ENCODE results near the gene SLC39A10.

The SLC39A10 gene

DNA sequence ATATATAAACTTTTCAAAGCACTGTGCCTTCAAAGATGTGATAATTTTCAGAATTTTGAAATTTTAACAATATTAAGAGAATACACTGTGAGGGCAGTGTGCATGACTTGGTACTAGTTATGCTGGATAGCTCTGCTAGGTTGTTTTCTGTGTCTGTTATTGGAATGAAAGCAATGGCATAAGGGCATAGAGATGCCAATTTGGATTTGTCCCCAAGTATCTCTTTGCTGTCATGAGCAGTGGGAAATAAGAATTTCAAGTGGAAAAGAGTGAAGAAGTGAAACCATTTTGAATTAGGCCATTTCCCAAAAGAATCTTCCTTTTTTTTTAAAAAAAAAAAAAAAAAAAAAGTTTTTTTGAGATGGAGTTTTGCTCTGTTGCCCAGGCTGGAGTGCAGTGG, 76.8 kb downstream of the SLC39A10 start:
- no peak for DNase-seq

DNA sequence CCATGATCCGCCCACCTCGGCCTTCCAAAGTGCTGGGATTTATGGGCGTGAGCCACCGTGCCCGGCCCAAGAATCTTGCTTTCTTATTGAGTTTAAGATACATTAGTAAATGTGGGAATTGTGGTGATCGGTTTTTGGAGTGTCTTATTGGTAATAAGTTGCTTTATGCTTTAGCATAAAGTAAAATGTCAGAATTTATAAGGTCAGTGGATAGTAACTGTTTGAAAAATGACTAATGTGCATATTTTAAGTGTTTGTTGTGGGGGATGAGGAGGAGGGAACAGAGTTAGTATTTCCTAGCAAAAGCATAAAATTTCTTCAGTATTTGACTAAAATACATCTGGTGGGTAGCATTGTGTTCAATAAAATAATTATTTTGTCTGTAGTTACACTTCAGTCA, 77.4 kb downstream of the SLC39A10 start:
- DNase-seq: no peak

DNA sequence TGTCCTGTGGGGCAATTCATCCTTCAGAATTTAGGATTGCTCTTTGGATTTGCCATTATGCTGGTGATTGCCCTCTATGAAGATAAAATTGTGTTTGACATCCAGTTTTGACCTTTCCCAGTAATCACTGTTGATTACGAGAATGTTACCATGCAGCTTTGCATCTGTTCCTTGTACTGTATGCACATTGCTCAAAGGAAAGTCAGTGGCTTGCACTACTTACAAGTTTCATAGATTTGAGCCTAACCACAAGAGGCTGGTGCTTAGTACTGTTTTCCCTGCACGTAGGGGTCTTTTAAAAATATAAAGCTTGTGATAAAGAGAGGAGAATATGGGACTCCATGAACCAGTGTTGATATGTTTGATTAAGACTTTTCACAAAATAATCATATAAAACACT, 77.9 kb downstream of the SLC39A10 start:
- no peak for DNase-seq

DNA sequence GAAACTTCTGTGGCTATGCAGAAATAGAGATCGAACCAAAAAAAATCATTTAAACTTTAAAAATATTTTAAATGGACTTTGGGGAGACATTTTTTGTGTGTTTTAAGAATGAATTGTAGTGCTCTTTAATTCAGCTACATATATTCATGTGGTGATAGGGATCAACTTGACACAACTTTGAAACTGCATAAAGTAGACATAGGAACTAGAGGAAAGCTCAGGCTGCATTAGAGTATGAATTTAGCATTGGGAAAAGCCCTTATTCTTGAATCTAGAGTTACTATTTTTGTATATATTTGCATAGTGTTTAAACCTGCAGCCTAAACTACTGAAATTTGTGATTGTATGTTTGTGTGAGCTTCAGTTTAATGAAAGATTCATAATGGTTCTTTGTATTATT, 78.3 kb downstream of the SLC39A10 start:
- no peak for DNase-seq

DNA sequence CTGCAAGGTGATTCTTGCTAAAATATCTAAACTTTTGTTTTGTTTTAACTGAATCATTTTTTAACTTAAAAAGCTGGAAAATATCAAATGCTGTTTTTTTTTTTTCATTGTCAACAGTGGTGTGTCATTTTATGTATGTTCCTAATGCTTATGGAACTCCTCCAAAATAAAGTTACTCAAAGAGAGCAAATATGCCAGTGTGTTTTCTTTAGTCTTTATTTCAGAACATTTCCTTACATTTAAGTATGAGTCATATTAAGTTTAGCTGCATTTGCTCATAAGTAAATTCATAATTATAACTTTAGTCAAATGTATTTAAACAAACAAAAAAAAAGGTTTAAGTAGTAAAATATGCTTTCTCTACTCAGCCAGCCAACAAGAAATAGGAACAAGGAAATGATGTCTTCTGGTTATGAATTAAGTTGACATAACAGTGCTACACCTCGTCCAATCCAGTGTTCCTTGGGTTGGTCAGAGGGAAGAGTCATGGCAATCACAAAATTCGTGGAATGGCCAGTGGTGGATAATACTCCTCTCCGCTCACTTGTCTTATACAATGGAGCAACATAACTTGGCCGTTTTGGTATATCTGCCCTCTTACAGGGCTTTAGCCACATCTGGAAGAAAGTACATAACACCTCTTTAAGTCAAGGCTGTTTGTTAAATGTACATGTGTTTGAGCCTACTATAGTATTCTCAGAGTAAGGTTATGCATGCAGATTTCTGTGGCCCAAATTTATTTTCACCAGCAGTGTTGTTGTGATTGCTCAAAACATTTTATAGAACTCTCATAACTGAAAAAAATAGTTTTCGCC, 80.7 kb downstream of the SLC39A10 start:
- no peak for DNase-seq

DNA sequence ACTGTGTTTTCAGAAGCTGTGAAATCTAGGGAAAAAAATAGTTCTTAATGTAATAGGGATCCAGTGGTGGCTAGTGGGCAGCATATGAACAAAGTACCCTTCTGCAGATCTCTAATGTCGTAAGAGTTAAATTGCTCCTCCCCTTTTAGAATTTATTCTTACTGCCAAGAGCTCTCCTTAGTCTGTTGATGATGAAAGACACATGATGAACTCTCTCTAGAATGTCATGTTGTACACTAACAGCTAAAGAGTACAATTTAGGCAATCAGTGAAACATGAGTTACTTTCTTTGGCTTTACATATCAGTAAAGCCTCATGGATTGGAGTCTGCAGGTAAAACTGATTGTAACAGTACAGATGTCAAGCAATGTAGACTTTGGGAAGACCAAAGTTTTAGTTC, 84.2 kb downstream of the SLC39A10 start:
- DNase-seq: no peak

DNA sequence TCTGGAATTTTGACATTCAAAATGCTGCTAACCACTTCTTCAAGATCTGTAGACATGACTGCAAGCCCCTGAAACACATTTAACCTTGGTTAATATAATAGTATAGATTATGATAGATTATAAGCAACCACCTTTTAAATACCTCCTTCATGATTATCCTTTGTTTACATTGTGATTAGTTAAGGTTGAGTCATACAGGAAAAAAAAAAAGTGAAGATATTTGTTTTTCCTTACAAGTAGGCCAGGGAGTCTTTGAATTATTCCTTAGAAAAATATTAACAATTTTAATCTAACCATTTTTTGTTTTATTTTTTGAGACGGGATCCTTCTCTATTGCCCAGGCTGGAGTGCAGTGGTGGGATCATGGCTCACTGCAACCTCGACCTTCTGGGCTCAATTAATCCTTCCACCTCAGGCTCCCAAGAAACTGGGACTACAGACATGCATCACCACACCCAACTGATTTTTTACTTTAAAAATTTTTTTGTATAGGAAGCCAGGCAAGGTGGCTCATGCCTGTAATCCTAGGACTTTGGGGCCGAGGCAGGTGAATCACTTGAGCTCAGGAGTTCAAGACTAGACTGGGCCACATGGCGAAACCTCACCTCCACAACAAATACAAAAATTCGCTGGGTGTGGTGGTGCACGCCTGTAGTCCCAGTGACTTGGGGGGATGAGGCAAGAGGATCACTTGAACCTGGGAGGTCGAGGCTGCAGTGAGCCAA, 99.4 kb downstream of the SLC39A10 start:
- no peak for DNase-seq

DNA sequence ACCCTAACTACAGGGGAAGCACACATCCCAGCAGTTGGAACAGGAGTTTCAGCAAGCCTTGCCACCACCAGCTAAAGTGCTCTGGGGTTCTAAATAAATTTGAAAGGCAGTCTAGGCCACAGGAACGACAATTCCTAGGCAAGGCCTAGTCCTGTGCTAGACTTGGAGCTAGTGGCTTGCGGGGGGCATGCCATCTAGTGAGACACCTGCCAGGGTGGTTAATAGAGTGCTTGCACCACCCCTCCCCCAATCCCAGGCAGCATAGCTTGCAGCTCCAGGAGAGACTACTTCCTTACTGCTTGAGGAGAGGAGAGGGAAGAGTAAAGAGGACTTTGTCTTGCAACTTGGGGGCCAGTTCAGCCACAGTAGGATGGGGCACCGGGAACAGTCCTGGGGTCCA, 101.8 kb downstream of the SLC39A10 start:
- no peak for DNase-seq

DNA sequence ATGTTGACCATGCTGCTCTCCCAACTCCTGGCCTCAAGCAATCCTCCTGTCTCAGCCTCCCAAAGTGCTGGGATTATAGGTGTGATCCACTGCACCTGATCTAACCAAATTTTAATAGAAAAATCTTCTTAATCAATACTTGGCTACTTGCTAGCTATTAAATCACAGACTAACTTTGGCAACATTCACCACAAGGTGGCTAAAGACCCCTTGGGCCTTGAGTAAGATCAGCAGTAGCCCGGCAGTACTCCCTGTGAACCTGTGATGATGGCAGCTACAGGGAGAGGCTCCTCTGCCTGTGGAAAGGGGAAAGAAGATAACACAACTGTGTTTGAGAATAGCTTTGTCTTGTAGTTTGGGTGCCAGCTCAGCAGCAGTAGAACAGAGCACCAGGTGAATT, 102.9 kb downstream of the SLC39A10 start:
- DNase-seq: no peak

DNA sequence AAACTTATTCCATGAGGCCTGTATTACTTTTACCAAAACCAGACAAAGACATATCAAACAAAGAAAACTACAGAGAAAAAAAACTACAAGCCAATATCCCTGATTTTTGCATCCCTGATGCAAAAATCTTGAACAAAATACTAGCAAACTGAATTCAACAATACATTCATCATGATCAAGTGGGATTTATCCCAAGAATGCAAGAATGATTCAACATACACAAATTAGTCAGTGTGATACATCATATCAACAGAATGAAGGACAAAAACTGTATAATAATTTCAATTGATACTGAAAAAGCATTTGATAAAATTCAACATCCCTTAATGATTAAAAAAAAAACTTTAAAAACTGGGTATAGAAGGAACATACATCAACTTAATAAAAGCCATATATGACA, 106.8 kb downstream of the SLC39A10 start:
- DNase-seq: no peak

DNA sequence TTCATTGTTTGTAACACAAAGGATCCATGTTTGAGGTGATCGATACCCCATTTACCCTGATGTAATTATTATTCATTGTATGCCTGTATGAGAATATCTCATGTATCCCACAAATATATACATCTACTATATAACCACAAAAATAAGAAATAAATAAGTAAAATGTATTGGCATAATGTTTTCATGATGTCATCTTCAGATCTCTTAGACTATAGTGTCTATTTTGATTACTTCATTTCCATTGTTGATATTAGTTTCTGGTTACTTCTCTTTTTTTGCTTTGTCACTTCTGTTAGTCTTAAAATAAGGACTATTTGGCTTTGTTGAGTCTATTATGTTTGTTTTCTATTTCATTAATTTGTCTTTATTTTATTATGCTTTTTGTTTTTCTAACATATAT, 109.7 kb downstream of the SLC39A10 start:
- no peak for DNase-seq

DNA sequence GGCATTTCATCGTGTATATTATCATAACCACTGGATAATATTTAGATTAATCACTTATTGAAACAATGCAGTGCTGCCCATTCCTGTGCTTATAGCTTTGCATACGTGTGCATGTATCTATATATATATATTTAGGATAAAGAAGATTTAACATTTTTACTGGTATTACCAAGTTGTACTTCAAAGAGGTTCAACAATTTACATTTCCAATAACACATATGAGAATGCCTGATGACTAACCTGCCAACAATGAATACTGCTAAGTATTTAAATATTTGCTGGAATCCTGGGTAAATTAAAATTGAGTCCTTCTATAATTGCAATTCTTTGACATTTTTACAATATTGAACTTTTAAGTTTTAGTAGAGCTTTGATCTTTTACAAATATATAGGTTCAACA, 111.4 kb downstream of the SLC39A10 start:
- no peak for DNase-seq

DNA sequence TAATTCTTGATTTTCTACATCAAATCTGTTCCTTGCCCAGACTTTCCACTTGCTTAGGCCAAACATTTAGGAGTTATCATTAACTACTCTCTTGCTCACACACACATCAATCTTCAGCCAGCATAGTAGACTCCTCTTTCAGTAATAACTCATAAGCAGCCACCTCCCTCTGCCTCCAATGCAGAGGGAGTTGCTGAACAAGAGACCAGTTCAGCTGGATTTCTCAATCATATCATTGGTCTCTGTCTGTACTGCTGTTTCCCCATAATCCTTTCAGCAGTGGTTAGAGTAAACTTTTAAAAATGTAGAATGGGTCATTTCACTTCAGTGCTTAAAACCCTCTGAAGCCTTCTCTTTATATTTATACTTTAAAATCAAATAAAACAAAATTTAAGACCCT, 112.9 kb downstream of the SLC39A10 start:
- DNase-seq: no peak

DNA sequence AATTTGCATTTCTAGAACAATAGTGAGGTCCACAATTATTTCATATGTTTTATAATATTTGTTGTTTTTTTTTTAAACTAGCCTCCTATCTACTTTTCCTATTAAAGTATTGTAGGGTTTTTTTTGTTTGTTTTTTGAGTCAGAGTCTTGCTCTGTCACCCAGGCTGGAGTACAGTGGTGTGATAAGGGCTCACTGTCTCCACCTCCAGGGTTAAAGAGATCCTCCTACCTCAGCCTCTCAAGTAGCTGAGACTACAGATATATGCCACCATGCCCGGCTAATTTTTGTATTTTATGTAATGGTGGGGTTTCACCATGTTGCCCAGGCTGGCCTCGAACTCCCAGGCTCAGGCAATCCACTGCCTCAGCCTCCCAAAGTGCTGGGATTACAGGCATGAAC, 122.5 kb downstream of the SLC39A10 start:
- no peak for DNase-seq

DNA sequence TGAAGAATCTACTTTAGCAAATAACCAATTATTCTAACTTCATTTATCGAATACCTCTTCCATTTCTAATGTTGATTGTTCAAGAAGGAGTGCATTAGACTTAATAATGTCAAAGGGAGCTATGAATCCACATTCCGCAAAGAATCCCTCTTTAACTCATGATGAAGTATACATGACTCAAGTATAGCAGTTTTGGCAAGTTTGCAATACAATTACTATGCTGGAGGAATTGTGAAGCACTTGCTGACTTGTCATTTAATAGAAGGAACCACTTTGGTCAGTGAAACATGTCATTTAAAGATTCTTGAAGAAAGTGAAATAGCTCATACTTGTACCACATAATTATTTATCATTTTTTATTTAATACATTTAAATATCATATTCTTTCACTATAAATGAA, 125.1 kb downstream of the SLC39A10 start:
- no peak for DNase-seq
